Left kidney (tissue), 1 donor: Measurements from ENCODE around the gene DPF3. TPM values are rescaled to one million over a fixed set of nuclear protein-coding genes. Genes with fewer than 3 reads are reported as not detected.

Experiments
- polyA plus RNA-seq: library from polyadenylated mRNA; unstranded; fragments of 120-200 nt; gene quantifications from one replicate; pipeline ENCODE4 v1.2.1, GENCODE V29; 2013; ENCODE audit not compliant: insufficient read length

DPF3 gene
- polyA plus RNA-seq, 1 donor, result 5.3 TPM

Other genes with a start within 250 kb of the DPF3 start
- gene DCAF4, start 32.4 kb upstream of the DPF3 start, polyA plus RNA-seq, result 19.6 TPM
- 20.0 TPM for gene ZFYVE1, start 133.0 kb upstream of the DPF3 start, polyA plus RNA-seq
- gene RBM25, start 164.4 kb upstream of the DPF3 start, polyA plus RNA-seq, result 227 TPM
- 73.9 TPM for gene PSEN1, start 242.4 kb upstream of the DPF3 start, polyA plus RNA-seq